NCI-H82 treated with DMSO at 0.1 percent for 48 hours (cell line): ENCODE data around the gene MAGEC2.

ENCODE experiments used
- DNase-seq: peaks from one replicate; lab custom pipeline; 2025; ENCODE audit not compliant: unreplicated experiment; lab: John Stamatoyannopoulos, UW

MAGEC2 gene, protein sequence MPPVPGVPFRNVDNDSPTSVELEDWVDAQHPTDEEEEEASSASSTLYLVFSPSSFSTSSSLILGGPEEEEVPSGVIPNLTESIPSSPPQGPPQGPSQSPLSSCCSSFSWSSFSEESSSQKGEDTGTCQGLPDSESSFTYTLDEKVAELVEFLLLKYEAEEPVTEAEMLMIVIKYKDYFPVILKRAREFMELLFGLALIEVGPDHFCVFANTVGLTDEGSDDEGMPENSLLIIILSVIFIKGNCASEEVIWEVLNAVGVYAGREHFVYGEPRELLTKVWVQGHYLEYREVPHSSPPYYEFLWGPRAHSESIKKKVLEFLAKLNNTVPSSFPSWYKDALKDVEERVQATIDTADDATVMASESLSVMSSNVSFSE

DNA sequence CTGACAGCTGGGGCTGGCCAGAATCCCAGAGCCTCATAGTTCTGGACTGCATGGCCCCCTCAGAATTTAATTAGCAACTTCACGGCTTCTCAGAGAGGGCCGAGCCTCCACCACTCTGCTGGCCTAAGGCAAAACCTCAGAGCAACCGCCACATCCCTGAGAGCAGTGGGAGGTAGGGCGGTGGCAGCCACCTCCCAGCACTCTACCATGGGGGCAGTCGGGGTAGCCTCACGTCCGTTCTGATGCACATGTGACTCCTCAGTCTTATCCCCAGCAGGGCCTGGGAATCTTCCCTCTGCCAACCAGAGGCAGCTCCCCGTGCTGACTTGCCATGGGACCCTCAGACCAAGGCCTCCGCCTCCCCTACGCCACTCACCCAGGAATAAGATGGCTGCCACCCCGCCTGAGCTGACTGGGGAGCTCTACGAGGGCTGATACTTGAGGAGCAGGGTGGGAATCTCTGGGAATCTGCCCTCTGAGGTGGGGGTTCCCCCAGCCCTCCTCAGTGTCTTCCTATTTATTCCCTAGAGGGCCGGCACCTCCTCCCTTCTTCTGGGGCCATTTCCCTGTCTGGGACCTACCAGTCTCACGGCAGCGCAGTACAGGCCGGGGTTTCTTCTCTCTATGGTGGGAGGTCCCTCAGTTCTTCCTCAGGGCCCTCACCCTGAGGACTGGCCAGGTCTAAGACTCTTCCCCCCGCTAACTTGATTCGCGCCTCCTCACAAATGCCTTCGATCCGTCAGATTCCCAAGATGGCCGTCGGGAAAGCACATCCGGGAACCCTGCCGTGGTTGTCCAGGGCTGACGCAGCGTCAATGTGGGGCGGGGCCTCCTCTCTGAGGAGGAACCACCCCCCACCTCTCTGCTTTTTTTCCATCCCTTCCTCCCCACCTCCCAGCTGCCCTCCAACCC, at the start of gene MAGEC2:
MAGEC2 (minus strand) TSS at position 769 of the 912 bp plus-strand sequence. CDS start 1,303 bp downstream, outside the sequence.
- DNase-seq, result no peak

DNA sequence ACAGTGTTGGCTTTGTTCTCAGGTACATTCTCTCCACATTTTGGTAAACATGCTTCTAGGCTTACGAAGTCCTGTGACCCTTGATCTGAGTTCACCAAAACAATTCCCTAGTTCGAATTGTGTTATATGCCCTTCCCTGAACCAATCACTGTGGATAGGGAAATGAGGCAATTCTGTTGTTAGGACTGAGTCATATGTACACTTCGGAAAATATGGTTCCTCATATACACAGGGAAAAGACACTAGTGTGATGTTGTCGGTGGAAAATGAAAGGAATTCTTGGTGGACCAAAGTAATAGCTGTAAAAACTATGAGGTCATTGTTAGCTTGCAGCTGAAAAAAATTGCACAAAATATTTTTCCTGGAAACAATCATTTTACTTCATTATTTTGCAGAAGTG, 46.6 kb upstream of the MAGEC2 start:
- no peak for DNase-seq

DNA sequence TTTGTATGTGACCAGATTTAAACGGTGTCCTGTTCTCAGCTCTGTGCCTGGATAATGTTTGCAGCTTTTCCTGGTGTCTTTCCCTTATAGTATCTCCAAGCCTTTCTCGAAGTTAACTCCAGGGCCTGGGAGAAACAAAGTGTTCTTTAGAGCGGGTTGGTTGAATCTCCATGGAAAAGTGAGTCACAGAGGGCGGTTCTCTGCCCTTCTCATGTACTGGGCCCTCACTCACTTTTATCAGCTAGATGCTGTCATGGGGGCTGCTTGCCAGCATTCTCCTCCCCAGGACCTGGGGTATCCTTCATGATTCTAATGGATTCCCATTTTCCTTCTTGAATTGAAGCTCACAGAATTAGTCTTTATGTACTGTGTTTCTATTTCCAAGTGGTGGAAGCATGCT, 46.1 kb upstream of the MAGEC2 start:
- no peak for DNase-seq

DNA sequence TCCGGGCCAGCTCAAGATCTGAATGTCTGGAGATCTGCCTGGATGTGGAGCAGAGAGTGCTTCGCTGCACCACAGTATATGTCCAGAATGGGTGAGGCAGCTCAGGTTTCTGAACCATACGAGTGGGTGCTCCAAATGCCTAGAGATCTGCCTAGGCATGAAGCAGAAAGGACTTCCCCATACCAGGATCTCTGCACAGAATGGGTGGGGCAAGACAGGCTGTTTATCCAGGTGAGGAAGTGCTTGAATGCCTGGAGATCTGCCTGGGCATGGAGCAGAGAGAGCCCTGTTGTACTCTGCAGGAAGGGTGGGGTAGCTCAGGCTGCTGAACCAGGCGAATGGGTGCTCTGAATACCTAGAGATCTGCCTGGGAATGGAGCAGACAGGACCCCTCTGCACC, 45.4 kb upstream of the MAGEC2 start:
- DNase-seq, result no peak

DNA sequence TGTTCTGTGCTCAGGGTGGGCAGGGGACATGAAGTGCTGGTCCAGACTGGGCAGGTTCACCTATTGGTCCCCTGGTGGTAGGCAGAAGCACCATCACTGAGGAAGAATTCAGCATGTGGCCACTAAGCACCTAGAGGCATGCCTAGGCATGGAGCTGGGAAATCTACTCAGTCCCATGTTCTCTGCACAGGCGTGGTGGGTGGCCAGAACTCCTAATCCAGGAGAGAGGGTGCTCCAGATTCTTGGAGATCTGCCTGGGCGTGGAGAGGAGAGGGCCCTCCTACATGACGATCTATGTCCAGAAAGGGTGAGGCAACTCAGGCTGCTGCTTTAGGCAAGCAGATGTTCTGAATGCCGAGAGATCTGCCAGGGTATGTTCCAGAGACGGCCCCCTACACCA, 44.6 kb upstream of the MAGEC2 start:
- DNase-seq, result no peak

DNA sequence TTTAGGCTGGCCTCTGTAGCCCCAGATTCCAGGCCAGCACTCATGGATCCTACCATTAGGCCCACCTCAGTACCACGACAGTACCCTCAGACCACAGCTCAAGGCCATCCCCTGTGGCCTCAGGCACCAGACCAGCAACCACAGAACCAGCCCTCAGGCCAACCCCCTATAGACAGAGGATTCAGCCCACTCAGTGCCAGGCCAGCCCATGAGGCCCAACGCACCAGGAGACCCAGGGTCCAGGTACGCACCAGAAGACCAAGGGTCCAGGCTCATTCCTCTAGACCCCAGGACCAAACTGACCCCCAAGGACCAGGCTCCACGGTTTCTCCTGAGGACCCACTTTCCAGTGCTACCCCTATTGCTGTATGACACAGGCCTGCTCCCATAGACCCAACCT, 39.5 kb upstream of the MAGEC2 start:
- DNase-seq, result no peak

DNA sequence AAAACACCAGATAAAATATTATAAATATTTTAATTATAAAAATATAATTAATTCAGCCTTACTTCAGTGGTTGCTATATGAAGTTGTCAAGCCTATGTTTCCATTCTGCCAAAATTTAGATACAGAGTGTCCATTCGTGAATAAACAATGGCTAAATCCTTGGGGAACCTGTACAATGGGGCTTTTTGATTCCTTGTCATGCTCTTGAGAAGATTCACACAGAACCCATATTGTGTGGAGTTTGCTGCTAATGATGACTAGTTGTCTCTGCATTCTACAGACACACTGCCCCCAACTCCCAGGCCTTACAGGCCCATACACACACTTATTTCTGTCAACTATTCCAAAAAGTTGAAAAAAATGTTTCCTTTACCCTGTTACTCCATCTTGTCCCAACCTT, 33.4 kb upstream of the MAGEC2 start:
- DNase-seq, result no peak

DNA sequence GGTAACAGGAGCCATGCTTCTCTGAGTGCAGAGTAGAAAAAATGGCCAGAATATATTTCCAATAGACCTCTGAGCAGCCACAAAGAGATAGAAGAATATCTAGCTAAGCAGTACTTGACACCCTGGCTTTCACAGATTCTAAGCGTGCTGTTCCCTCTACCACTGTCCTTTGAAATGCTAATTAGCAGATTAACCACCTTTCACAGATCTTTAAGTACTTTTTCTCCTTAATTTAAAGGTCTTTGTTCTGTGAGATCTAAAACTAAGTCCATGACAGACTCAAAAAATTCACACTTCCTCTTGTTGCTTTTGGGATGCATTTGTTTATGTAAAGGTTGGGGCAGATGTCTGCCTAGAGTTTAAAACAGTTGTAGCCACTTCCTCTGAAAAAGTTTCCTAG, 28.3 kb upstream of the MAGEC2 start:
- no peak for DNase-seq

DNA sequence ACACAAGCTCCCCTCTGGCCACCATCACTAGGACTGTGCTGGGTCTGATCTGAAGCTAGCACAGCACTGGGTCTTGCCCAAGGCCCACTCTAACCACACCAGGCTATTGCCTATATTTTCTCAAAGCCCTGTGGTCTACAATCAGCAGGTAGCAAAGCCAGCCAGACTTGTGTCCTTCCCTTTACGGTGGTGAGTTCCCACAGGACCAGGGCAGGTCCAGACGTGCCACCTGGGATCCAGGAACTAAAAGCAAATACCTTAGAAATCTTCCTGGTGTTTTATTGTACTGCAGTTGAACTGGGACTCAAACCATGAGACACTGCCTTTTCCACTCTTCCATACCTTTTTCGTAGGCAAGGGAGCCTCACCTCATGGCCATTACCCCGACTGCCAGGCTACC, 9.0 kb upstream of the MAGEC2 start:
- no peak for DNase-seq

DNA sequence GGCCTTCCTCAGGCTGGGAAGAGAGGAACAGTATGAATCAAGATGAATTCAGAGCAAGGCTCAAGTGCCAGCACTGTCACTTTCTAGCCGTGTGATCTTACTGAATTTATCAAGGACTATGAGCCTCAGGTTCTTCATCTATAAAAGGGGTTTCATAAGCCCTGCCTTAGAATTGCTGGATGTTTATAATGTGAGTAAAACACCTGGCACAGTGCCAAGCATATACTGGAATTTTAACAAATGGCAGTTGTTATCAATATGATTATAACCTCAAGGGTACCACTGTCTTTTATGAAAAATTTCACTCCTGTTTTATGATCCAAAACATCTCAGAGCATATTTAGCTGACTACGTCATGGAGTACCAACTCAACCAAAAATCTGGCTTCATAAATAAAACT, 4.0 kb downstream of the MAGEC2 start:
- no peak for DNase-seq

DNA sequence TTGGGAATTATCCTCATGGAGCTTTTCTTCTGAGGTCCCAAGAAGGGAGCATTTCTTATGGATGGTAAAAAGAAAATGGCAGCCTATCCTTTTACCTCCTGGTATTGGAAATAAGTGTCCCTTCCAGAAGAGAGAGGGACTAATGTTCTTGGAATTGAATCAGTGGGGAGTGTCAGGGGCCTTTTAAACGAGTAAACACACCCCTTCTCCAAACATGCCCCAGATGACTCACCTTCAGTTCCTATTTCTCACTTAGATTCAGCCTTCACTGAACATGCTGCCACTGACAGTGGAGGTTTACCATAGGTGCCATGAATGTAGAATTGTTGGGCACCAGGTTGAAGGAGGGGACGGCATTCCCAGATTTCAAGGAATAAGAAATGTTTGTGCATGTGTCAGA, 19.0 kb downstream of the MAGEC2 start:
- no peak for DNase-seq

DNA sequence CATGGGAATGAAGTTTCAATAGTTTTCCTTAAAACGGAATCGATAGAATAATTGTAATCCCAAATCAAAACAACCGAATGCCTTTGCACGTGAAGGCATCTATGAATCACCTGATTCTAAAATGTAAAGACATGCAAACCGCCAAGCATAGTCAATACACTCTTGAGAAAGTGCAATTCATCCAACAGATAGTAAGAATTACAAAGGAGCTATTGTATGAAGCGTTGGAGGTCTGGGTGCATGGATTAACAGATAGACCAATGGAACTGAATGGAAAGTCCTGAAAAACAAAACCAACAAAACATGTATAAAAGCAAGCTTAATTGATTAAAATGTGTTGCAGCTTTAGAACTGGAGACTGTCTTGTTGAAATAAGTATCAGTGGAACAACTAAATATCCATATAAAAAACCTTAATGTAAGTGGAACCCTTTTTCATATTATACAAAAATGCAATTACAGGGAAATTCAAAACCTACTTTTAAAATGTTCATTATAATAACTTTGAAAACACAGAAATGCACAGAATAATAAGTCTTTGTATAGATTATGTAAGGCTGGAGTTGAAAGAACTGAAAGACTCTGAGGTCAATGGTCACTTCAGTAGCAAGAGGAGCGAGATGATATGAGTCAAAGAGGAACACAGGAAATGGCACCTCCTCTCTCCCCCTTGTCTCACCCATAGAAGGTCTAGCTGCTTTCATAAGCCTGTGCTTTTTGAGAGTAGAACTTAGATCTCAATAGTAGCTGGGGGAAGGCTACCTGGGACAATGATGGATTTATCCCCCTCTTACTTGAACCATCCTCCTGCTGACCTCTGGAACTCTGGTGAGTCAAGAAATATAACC, 20.1 kb downstream of the MAGEC2 start:
- no peak for DNase-seq

DNA sequence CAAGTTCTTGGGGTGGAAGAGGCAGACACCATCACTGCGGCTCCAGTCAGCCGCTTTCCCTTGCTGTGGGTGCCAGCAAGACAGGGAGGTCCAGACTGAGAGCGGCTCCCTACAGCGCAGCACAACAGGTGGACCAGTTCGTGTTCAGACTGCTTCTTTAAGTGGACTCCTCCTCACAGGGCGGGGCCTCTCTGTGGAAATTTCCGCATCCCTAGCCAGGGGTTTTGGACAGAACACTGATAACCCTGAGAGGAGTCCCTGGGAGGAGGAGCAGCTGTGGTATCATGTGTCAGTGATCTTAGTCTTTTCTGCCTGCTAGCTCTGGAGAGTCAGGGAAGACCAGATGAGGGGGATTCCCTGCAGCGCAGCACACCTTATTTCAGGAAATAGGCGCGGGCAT, 48.5 kb downstream of the MAGEC2 start:
- DNase-seq, result no peak
